GM10248 (cell line): ENCODE results near the gene TFCP2L1.

Experiments
- CTCF ChIA-PET: fragments of 300-600 bp; sonication (Branson Sonifier 250); formaldehyde crosslinking; extraction: SDS; loops from one replicate; lab custom pipeline; 2021; ENCODE audit warnings: antibody characterized with exemption; lab: Yijun Ruan, JAX
- POLR2A ChIA-PET: fragments of 350-650 bp; sonication (Branson Sonifier 250); formaldehyde crosslinking; extraction: SDS; loops from one replicate; lab custom pipeline; 2020; ENCODE audit warnings: antibody characterized with exemption; lab: Yijun Ruan, JAX
- DNase-seq: peaks from one replicate; pipeline ENCODE4 v3.0.0; 2012; ENCODE audit errors: extremely low spot score
- TF ChIP-seq, protein P1 (sequence below): IDR thresholded peaks from 2 replicates; pipeline ENCODE4 v1.5.1; 2012; ENCODE audit warnings: mild to moderate bottlenecking, low read depth; ENCODE audit errors: extremely low read depth, missing control alignments, control extremely low read depth

TFCP2L1 gene

DNA sequence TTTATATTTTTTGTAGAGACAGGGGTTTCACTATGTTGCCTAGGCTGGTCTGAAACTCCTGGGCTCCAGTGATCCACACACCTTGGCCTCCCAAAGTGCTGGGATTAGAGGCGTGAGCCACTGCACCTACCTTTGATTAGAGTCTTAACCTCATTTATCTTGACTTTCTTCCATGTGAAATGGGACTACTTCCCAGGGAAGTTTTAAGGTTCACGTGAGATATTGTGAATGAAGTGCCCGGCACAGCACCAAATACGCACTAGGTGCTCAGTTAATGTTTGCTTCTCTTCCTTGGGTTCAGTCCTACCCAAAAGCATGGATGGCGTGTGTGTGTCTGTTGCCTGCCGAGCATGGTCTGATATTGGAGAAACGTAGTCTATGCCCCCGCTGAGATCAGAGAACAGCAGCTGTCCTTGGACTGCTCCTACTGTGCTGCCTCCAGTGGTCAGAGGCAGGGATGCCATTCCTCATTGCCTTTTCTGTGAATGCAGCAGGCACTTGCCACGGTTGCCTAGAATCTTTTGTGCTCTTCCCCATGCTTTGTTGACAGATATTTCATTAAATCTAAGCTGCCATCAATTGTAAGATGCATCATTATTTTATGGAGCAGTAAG is 12.3 kb upstream of the TFCP2L1 start:
- TF ChIP-seq, protein P1, sequence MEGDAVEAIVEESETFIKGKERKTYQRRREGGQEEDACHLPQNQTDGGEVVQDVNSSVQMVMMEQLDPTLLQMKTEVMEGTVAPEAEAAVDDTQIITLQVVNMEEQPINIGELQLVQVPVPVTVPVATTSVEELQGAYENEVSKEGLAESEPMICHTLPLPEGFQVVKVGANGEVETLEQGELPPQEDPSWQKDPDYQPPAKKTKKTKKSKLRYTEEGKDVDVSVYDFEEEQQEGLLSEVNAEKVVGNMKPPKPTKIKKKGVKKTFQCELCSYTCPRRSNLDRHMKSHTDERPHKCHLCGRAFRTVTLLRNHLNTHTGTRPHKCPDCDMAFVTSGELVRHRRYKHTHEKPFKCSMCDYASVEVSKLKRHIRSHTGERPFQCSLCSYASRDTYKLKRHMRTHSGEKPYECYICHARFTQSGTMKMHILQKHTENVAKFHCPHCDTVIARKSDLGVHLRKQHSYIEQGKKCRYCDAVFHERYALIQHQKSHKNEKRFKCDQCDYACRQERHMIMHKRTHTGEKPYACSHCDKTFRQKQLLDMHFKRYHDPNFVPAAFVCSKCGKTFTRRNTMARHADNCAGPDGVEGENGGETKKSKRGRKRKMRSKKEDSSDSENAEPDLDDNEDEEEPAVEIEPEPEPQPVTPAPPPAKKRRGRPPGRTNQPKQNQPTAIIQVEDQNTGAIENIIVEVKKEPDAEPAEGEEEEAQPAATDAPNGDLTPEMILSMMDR, result peak; percentile 32
- CTCF ChIA-PET, result no interaction called here
- POLR2A ChIA-PET, result no interaction called here
- DNase-seq, result no peak

DNA sequence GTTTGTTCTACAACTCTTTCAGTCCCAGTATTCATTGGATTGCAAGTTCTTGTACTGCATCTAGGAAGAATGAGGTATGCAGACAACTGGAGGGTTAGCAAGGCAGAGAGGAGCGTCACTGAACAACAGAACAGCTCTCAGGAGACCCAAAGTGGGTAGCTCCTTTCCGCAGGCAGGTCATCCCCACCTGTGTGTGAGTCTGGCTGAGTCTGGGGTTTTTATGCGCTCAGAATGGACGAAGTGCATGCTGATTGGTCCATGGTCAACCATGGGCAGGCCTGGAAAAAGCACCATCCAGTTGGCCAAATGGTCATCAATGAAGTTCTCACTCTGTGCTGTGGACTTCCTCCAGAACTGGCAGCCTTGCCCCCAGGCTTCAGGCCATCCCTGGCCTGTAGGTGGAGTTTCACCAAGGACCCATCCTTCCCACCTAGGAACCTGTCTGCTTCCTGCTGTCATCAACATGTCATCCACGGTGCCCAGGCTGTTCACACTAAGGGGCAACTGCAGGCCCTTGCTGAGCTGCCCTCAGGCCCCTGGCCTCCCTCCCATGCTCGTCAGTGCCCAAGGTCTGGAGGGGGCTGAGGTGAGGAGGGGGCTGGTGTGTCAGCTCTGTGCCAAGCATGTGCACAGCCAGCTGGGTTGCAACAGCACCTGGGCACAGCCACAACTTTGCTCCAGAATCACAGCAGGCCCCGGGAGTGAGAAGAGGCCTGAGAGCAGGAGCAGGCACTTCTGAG is 11.1 kb upstream of the TFCP2L1 start:
- CTCF ChIA-PET, result interaction anchor here (0.6 kb wide), 1 partner anchor 40 kb away, joined by 3 read pairs; no protein-coding TSS in a partner anchor
- TF ChIP-seq, protein P1, result no peak
- POLR2A ChIA-PET, result no interaction called here
- no peak for DNase-seq

DNA sequence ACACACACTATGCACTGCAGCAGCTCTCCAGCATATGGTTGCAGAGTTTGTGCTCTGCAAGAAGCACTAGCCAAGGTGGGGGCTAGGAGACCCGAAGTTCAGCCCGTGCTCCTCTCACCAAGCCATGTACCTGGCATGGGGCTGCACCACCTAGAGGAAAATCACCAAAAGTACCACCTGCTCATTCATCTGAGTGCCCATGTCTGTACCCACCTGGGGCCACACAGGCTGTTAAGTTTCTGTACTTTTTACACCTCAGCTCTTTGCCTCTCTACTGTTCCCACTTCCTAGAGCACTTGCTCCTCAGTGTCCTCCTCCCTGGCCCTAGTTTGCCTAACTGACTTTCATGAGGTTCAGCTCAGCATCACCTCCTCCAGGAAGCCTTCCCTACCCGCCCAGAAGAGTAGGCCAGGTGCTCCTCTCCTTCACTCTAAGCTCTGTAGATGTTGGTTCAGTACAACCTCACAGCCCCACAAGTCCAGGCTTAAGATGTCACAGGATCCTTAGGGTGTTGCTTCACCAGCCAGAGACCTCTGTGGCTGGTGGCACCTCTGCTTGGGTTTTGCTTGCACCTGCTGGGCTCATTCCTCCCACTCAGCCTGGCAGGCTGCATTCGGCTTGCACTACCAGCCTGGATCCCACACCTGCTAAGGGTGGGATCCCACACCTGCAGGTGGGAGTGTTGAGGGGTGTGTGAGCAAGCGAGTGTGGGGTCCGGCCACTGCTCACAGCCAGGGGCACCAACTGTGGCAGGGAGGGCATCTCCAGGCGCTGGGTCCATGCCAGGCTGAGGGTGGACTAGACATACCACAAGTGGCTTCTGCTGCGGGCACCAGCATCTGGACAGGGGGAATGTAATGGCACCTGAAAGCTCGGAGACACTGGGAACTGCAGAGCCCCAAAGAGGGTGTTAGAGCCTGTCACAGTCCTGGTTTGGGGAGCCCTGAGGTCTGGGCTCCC is 10.2 kb upstream of the TFCP2L1 start:
- ChIA-PET CTCF (interaction anchor here (0.9 kb wide), 1 partner anchor 21 kb away, joined by 3 read pairs; no protein-coding TSS in a partner anchor), POLR2A (no interaction called here)
- TF ChIP-seq, protein P1, result no peak
- no peak for DNase-seq

DNA sequence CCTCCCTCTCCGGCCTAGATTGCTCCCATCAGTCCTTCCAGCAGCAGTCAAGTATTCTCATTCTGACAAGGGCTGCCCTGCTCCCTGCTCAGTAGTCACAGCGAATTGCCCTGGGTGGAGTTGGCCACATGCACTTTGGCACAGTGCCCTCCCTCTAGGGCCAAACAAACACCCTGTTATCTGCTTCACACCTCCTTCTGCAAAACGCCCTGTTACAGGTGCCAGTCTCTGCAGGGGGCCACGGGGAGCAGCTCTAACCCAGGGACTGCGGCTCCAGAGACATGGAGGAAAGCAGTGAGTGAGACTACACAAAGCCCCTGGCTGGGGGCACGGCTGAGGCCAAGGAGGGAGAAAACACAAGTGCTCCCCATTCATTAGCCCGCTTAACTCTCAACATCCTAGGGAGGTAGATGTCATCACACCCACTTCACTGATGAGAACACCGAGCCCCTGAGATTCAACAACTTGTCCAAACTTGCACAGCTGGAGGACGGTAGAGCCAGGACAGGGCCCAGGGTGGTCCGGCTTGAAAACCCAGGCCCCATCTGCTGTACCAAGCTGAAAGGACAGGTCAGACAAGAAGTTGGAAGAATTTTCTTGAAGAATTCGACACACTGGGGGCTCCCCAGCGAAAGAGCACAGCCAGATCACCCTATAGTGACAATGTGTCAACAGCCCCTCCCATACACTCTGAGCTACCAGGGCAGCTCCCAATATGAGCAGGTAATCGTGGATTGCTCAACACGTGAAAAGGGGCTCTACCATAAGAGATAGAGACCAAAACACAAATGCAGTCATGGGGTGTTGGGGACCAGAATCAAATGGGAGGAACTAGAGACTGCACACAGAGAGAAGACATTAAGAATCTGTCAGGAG is 8.7 kb upstream of the TFCP2L1 start:
- TF ChIP-seq, protein P1, result no peak
- POLR2A ChIA-PET, result no interaction called here
- CTCF ChIA-PET, result interaction anchor here (0.9 kb wide), 1 partner anchor 22 kb away, joined by 3 read pairs; no protein-coding TSS in a partner anchor

DNA sequence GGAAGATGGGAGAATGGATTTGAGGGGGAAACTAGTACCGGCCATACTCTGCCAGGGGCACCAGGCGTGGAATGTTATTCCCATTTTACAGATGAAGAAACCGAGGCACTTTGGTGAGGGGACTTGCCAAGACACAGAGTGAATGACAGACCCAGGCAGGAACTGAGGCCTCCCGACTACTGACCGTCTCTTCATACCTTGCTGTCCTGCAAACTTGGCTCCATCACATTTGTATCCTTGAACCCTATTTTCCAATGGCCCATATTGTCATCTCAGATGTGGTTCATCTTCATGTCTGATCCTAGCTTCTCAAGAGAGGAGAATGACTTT is 6.2 kb upstream of the TFCP2L1 start:
- POLR2A ChIA-PET, result no interaction called here
- TF ChIP-seq, protein P1, result no peak
- CTCF ChIA-PET, result no interaction called here
- DNase-seq, result no peak

More for the DNA sequence above, 8.7 kb upstream of the TFCP2L1 start:
- no peak for DNase-seq
